Measurements from ENCODE around the gene BMPER.

The BMPER gene

DNA sequence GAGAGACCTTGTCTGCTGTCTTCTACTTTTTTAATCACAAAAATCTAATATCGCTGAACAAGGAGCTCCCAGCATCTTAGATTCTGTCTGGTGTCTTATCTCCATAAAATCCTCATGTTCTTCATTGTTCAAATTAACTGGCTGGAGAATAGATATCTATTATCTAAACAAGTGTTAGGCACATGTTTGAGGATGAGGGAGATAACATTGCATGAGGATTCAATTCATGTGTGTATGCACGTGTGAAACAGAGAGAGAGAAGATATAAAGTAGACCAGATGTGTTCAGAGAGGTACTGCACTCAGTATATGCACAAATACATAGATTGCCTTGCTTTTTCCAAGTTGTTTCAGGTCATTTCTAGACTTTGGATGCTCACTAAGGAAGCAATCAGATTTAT lies 5.4 kb downstream of the BMPER start:
- no peak overlapping the region for H3K4me2 ChIP-seq (ENCODE audit: low read length)
- no peaks in the 10 kb centered on the region for H3K4me1 ChIP-seq (ENCODE audit: control insufficient read depth, insufficient read depth, low read length)
- H3K4me3 ChIP-seq (ENCODE audit: low read length), result no peak overlapping the region
- H3K27me3 ChIP-seq (ENCODE audit: control insufficient read depth, insufficient read depth, low read length), result no peaks in the 10 kb centered on the region
- H3K9me3 ChIP-seq (replicated peaks; ENCODE audit: low read length), result no peaks in the 10 kb centered on the region
- no peak overlapping the region for H3K9ac ChIP-seq (ENCODE audit: low read depth, low read length)
- H3K36me3 ChIP-seq (ENCODE audit: insufficient read depth, low read length), result peaks cover 4% of the 10 kb centered on the region

GRCh38 chr7:33916357-33917081 lies 11.2 kb downstream of the BMPER start:
- Histone ChIP-seq H3K9ac (ENCODE audit: low read depth, low read length) (no peak overlapping the region), H3K4me3 (ENCODE audit: low read length) (no peak overlapping the region), H3K27me3 (ENCODE audit: control insufficient read depth, insufficient read depth, low read length) (no peaks in the 10 kb centered on the region), H3K4me1 (ENCODE audit: control insufficient read depth, insufficient read depth, low read length) (peaks cover 4% of the 10 kb centered on the region), H3K9me3 (replicated peaks; ENCODE audit: low read length) (no peaks in the 10 kb centered on the region), H3K4me2 (ENCODE audit: low read length) (no peak overlapping the region), H3K36me3 (ENCODE audit: insufficient read depth, low read length) (no peaks in the 10 kb centered on the region)

GRCh38 chr7:33917661-33918060 lies 12.3 kb downstream of the BMPER start:
- Histone ChIP-seq H3K9me3 (replicated peaks; ENCODE audit: low read length) (no peaks in the 10 kb centered on the region), H3K4me2 (ENCODE audit: low read length) (no peak overlapping the region), H3K27me3 (ENCODE audit: control insufficient read depth, insufficient read depth, low read length) (no peaks in the 10 kb centered on the region), H3K9ac (ENCODE audit: low read depth, low read length) (no peak overlapping the region), H3K4me1 (ENCODE audit: control insufficient read depth, insufficient read depth, low read length) (peaks cover 10% of the 10 kb centered on the region), H3K4me3 (ENCODE audit: low read length) (no peak overlapping the region), H3K36me3 (ENCODE audit: insufficient read depth, low read length) (no peaks in the 10 kb centered on the region)

DNA sequence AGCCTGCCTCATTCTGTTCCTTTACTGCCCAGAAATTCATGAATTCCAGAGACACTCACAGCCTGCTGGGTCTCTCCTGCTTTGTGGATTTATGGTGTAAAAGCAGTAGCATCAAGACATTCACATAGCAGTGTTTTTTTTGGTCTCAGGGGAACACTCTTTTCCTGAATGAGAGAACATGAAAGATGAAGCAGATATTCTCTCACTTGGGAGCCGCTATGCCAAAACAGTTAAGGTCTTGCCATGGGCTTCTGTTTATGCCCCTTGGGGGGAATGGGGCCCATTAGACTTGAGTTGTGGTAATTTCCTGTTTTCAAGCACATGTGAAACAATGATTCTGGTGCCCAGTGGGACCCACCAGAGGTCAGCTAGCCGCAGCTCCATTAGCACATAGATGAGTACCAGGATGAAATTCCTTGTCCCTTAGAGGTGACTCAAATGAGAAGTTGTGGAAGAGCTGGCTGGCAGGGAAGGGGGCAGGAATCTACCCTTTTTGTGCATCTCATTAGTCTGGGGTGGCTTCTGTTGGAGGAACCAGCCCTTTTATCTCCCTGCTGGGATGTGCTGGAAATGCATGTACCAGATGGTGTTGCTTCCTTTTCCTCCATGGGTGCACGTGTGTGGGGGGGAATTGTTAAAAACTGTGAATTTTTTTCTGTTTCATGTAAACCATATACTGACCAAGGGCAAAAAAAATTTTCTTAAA lies 13.3 kb downstream of the BMPER start:
- Histone ChIP-seq H3K27me3 (ENCODE audit: control insufficient read depth, insufficient read depth, low read length) (no peaks in the 10 kb centered on the region), H3K4me1 (ENCODE audit: control insufficient read depth, insufficient read depth, low read length) (peaks cover 10% of the 10 kb centered on the region), H3K36me3 (ENCODE audit: insufficient read depth, low read length) (no peaks in the 10 kb centered on the region), H3K4me2 (ENCODE audit: low read length) (no peak overlapping the region), H3K9me3 (replicated peaks; ENCODE audit: low read length) (no peaks in the 10 kb centered on the region), H3K9ac (ENCODE audit: low read depth, low read length) (no peak overlapping the region), H3K4me3 (ENCODE audit: low read length) (no peak overlapping the region)

DNA sequence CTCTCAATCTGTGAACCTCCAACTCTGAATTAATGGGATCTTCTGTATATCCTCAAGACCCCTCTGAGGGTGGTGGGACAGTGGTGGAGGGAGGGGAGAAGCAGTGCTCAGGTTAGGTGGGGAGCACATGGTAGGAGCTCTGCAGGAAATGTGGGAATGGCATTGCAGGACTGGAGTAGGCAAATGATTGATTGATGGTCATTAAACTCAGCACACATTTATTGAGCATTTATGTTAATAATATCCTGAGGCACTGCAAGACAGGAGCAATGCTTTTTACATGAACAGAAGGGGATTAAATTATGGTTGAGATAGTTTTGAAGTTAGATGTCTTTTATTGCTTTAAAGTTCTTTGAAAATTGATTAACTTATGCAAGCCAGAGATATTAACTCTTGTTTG lies 14.1 kb downstream of the BMPER start:
- H3K36me3 ChIP-seq (ENCODE audit: insufficient read depth, low read length), result no peaks in the 10 kb centered on the region
- peaks cover 10% of the 10 kb centered on the region for H3K4me1 ChIP-seq (ENCODE audit: control insufficient read depth, insufficient read depth, low read length)
- H3K9me3 ChIP-seq (replicated peaks; ENCODE audit: low read length), result no peaks in the 10 kb centered on the region
- H3K4me3 ChIP-seq (ENCODE audit: low read length), result no peak overlapping the region
- H3K27me3 ChIP-seq (ENCODE audit: control insufficient read depth, insufficient read depth, low read length), result no peaks in the 10 kb centered on the region
- H3K9ac ChIP-seq (ENCODE audit: low read depth, low read length), result no peak overlapping the region
- no peak overlapping the region for H3K4me2 ChIP-seq (ENCODE audit: low read length)

DNA sequence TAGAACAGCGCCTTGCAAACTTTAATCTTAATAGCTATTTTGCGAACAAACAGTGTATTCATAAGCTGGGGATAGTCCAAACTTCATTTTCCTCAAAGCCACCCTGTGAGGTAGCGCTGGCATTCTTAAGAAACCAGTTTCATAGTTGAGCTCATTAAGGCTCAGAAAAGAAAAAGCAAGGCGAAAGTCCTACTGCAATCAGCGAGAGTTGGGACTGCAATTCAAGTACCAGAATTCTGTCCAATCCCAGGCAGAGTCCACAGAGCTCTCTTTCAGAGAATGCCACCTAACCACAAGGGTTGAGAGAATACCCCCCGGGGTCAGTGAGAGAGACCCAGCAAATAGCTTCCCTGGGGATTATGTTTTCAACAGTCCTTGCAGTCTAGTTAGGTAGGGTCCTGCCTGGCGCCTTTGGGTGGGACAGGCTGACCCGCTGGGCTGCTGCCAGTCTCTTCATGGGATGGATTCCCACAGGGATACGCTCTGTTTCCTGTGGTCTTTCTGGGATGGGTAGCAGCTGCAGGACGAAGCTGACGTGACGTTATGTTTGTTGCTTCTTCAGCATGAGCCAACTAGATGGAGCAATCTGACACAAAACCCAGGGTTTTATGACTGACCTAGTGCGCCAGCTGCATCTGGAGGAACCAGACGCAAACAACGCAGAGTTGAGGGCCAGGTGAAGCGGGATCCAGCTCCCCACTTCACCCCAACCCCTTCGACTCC lies 16.0 kb downstream of the BMPER start:
- no peak overlapping the region for H3K9ac ChIP-seq (ENCODE audit: low read depth, low read length)
- peak overlapping the region; percentile 20 for H3K4me3 ChIP-seq (ENCODE audit: low read length)
- H3K9me3 ChIP-seq (replicated peaks; ENCODE audit: low read length), result no peaks in the 10 kb centered on the region

DNA sequence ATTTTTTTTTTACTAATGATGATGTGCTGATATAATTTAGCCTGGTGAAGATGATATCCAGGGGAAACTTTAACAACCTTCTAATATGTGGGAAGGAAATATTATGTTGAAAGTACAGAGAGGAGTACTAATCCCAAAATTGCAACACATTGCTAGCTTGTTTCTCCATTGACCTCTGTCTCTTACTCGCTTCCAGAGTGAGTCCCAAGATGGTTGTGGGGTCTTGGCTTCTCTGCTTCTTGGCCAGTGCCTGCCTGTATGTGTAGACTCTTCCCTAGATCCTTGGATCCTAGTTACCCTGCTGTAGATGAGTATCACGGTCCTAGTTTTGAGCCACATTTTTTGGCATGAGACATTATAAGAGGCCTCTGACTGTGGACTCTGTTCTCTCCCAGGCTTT lies 17.5 kb downstream of the BMPER start:
- Histone ChIP-seq H3K9me3 (replicated peaks; ENCODE audit: low read length) (no peaks in the 10 kb centered on the region), H3K4me1 (ENCODE audit: control insufficient read depth, insufficient read depth, low read length) (peaks cover 10% of the 10 kb centered on the region), H3K4me3 (ENCODE audit: low read length) (no peak overlapping the region), H3K9ac (ENCODE audit: low read depth, low read length) (no peak overlapping the region), H3K4me2 (ENCODE audit: low read length) (no peak overlapping the region), H3K27me3 (ENCODE audit: control insufficient read depth, insufficient read depth, low read length) (no peaks in the 10 kb centered on the region), H3K36me3 (ENCODE audit: insufficient read depth, low read length) (no peaks in the 10 kb centered on the region)

More for the DNA sequence above, 16.0 kb downstream of the BMPER start:
- H3K36me3 ChIP-seq (ENCODE audit: insufficient read depth, low read length), result no peaks in the 10 kb centered on the region
- peak overlapping the region; percentile 51 for H3K4me2 ChIP-seq (ENCODE audit: low read length)
- no peaks in the 10 kb centered on the region for H3K27me3 ChIP-seq (ENCODE audit: control insufficient read depth, insufficient read depth, low read length)
- peaks cover 10% of the 10 kb centered on the region for H3K4me1 ChIP-seq (ENCODE audit: control insufficient read depth, insufficient read depth, low read length)

DNA sequence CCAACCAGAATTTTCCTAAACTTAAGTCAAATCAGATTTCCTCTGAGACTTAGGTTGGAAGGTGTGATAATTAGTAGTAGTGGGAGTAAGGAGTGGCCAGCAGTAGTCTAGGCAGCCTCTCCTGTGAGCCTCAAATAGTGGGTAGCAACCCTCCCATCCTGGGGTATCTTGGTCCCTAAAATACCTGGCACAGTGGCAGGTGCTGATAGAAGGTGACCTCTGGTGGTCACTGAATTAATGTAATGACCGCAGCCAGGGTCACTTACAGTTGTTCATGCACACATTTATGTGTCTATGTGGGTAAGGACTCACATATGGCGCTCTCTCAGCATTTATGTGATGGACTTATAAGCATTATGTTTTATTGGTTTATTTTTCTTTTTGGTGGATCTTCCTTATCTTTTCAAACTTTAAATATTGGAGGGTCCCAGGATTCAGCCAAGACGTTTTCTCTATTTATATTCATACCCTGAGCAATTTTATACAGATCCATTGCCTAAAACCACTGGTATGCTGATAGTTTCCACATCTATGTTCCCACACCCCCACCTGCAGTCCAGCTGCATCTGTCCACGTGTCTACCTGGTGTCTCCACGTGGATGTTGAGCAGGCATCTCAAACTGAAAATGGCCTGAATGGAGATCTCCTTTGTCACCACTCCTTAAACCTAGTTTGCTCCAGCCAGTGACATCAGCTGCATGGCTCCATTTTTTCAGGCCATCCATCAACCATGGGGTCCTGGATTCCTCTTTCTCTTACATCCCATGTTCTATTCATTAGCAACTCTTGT lies 18.3 kb downstream of the BMPER start:
- Histone ChIP-seq H3K36me3 (ENCODE audit: insufficient read depth, low read length) (no peaks in the 10 kb centered on the region), H3K4me3 (ENCODE audit: low read length) (no peak overlapping the region), H3K27me3 (ENCODE audit: control insufficient read depth, insufficient read depth, low read length) (no peaks in the 10 kb centered on the region), H3K4me2 (ENCODE audit: low read length) (no peak overlapping the region), H3K4me1 (ENCODE audit: control insufficient read depth, insufficient read depth, low read length) (peaks cover 10% of the 10 kb centered on the region), H3K9ac (ENCODE audit: low read depth, low read length) (no peak overlapping the region), H3K9me3 (replicated peaks; ENCODE audit: low read length) (no peaks in the 10 kb centered on the region)

- H3K4me3 ChIP-seq (ENCODE audit: low read length), result no peak overlapping the region
- H3K9me3 ChIP-seq (replicated peaks; ENCODE audit: low read length), result no peaks in the 10 kb centered on the region
- H3K4me2 ChIP-seq (ENCODE audit: low read length), result no peak overlapping the region
- no peak overlapping the region for H3K9ac ChIP-seq (ENCODE audit: low read depth, low read length)
- no peaks in the 10 kb centered on the region for H3K36me3 ChIP-seq (ENCODE audit: insufficient read depth, low read length)
- peaks cover 6% of the 10 kb centered on the region for H3K4me1 ChIP-seq (ENCODE audit: control insufficient read depth, insufficient read depth, low read length)
- H3K27me3 ChIP-seq (ENCODE audit: control insufficient read depth, insufficient read depth, low read length), result no peaks in the 10 kb centered on the region
Observed at GRCh38 chr7:33926535-33926934, 21.2 kb downstream of the BMPER start.

DNA sequence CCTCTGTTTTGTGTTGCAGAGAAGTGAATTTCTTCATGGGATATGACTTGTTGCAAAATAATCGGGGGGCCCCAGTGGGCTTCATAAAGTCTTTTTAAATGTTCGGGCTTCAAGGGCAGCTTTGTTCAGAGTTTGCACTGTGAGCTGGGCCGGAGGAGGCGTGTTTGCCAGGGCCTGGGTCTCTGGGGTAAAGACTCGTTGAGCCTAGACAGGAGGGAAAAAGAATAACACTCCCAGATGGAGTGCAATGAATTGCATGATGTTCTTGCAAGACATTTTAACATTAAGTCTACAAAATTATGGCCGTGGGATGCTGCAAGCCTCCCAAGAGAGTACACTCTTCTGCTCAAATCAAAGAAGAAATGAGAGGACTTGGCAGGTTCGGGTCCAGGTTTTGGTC lies 23.6 kb downstream of the BMPER start:
- no peaks in the 10 kb centered on the region for H3K27me3 ChIP-seq (ENCODE audit: control insufficient read depth, insufficient read depth, low read length)
- no peaks in the 10 kb centered on the region for H3K36me3 ChIP-seq (ENCODE audit: insufficient read depth, low read length)
- H3K4me2 ChIP-seq (ENCODE audit: low read length), result no peak overlapping the region
- no peaks in the 10 kb centered on the region for H3K9me3 ChIP-seq (replicated peaks; ENCODE audit: low read length)
- no peak overlapping the region for H3K9ac ChIP-seq (ENCODE audit: low read depth, low read length)
- H3K4me3 ChIP-seq (ENCODE audit: low read length), result no peak overlapping the region
- H3K4me1 ChIP-seq (ENCODE audit: control insufficient read depth, insufficient read depth, low read length), result peaks cover 21% of the 10 kb centered on the region

GRCh38 chr7:33932221-33932620 lies 26.9 kb downstream of the BMPER start:
- H3K4me2 ChIP-seq (ENCODE audit: low read length), result peak overlapping the region; percentile 80
- H3K9ac ChIP-seq (ENCODE audit: low read depth, low read length), result peak overlapping the region; percentile 79
- no peaks in the 10 kb centered on the region for H3K9me3 ChIP-seq (replicated peaks; ENCODE audit: low read length)
- H3K36me3 ChIP-seq (ENCODE audit: insufficient read depth, low read length), result no peaks in the 10 kb centered on the region
- H3K4me3 ChIP-seq (ENCODE audit: low read length), result peak overlapping the region; percentile 46
- peaks cover 24% of the 10 kb centered on the region for H3K4me1 ChIP-seq (ENCODE audit: control insufficient read depth, insufficient read depth, low read length)
- H3K27me3 ChIP-seq (ENCODE audit: control insufficient read depth, insufficient read depth, low read length), result no peaks in the 10 kb centered on the region

Measured in skeletal muscle satellite cell (primary cell).